GM23248 (cell line): Measurements from ENCODE around the gene MTREX. TPM values are rescaled to one million over a fixed set of nuclear protein-coding genes. Genes with fewer than 3 reads are reported as not detected.

Experiments
- DNase-seq: peaks from one replicate; pipeline ENCODE4 v3.0.0-alpha.2; 2015
- H2AFZ ChIP-seq: fragments of 200-600 bp; sonication (generic); 2 replicates; pipeline ENCODE4 v1.6.1; 2016; ENCODE audit warnings: antibody characterized with exemption
- H3F3A ChIP-seq: fragments of 200-600 bp; sonication (generic); 2 replicates; pipeline ENCODE4 v1.6.1; 2016; ENCODE audit warnings: mild to moderate bottlenecking, antibody characterized with exemption, mixed run types; ENCODE audit not compliant: insufficient read depth
- H3K27ac ChIP-seq: fragments of 200-600 bp; sonication (generic); 2 replicates; pipeline ENCODE4 v1.5.1; 2016; ENCODE audit warnings: mild to moderate bottlenecking
- H3K27me3 ChIP-seq: fragments of 200-600 bp; sonication (generic); replicated peaks from 2 replicates; pipeline ENCODE4 v1.6.1; 2016; ENCODE audit warnings: mild to moderate bottlenecking; ENCODE audit not compliant: insufficient read depth
- H3K36me3 ChIP-seq: fragments of 200-600 bp; sonication (generic); 2 replicates; pipeline ENCODE4 v1.6.1; 2016; ENCODE audit warnings: low read depth, mild to moderate bottlenecking
- H3K4me1 ChIP-seq: fragments of 200-600 bp; sonication (generic); 2 replicates; pipeline ENCODE4 v1.6.1; 2016; ENCODE audit warnings: mild to moderate bottlenecking; ENCODE audit not compliant: insufficient read depth
- H3K4me2 ChIP-seq: fragments of 200-600 bp; sonication (generic); one replicate; pipeline ENCODE4 v1.6.1; 2016; ENCODE audit warnings: mild to moderate bottlenecking; ENCODE audit not compliant: unreplicated experiment
- H3K4me3 ChIP-seq: fragments of 200-600 bp; sonication (generic); 2 replicates; pipeline ENCODE4 v1.5.1; 2016; ENCODE audit warnings: mild to moderate bottlenecking
- H3K79me2 ChIP-seq: fragments of 200-600 bp; sonication (generic); 2 replicates; pipeline ENCODE4 v1.6.1; 2016; ENCODE audit warnings: mild to moderate bottlenecking; ENCODE audit not compliant: insufficient read depth
- H3K9ac ChIP-seq: fragments of 200-600 bp; sonication (generic); 2 replicates; pipeline ENCODE4 v1.6.1; 2016; ENCODE audit warnings: mild to moderate bottlenecking
- H3K9me2 ChIP-seq: fragments of 200-600 bp; sonication (generic); 2 replicates; pipeline ENCODE4 v1.6.1; 2016; ENCODE audit warnings: mixed run types, mild to moderate bottlenecking, moderate library complexity; ENCODE audit not compliant: insufficient read depth
- H3K9me3 ChIP-seq: fragments of 200-600 bp; sonication (generic); one replicate; pipeline ENCODE4 v1.6.1; 2017; ENCODE audit warnings: low read depth
- H4K20me1 ChIP-seq: fragments of 200-600 bp; sonication (generic); 2 replicates; pipeline ENCODE4 v1.6.0; 2016; ENCODE audit not compliant: insufficient read depth
- EZH2 ChIP-seq: fragments of 200-600 bp; sonication (generic); IDR thresholded peaks from 2 replicates; pipeline ENCODE4 v1.6.1; 2018; ENCODE audit warnings: antibody characterized with exemption, mild to moderate bottlenecking; ENCODE audit not compliant: insufficient read depth, poor library complexity, severe bottlenecking
- EZH2phosphoT487 ChIP-seq: fragments of 200-600 bp; sonication (generic); IDR thresholded peaks from 2 replicates; pipeline ENCODE4 v1.6.1; 2018; ENCODE audit warnings: antibody characterized with exemption, moderate library complexity, mild to moderate bottlenecking, low read depth; ENCODE audit not compliant: insufficient read depth
- WGBS, 2 experiments: methylation state at CpG; one replicate each; pipeline ENCODE4 v1.1.6; 2015 to 2017; ENCODE audit warnings: low lambda C conversion rate in 2 of 2, low coverage in 1 of 2; ENCODE audit errors: missing lambda C conversion rate in 2 of 2; 5-methylcytosine and 5-hydroxymethylcytosine counted together
- in situ Hi-C: fragments of 300-500 bp; cut with MboI; formaldehyde crosslinking; loops from 2 replicates; pipeline ENCODE4 v1.15.0; 2020
- polyA plus RNA-seq: library from polyadenylated mRNA; unstranded; fragments of >200 nt; fragmentation: Nextera tagmentation; extraction: Ambion mirVana; gene quantifications from 2 replicates; pipeline ENCODE4 v1.2.1, GENCODE V29; 2016
- total RNA-seq: library from RNA; depleted of rRNA; stranded (reverse); fragments of >200 nt; shearing (Covaris generic); gene quantifications from 2 replicates; pipeline ENCODE4 v1.2.3, GENCODE V29; 2014

The MTREX gene
- total and polyA plus RNA-seq, 2 experiments from 2014 or later = 26.4 to 41.4 TPM

DNA sequence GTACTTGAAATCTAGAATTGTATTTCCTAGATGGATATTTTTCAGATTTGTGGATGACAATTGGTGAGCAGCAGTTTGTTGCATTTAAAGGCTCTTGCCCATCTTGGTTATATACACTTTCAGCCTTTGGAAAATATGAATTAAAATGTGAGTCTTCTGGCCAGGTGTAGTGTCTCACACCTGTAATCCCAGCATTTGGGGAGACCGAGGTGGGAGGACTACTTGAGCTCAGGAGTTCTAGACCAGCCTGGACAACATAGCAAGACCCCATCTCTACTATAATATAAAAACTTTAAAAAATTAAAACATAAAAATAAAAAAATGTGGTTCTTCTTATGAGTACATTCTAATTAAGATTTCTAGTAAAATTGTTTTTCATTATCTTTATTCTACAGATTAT, 102.0 kb downstream of the MTREX start:
- no peak overlapping the region for H2AFZ ChIP-seq
- H3K4me1 ChIP-seq = peaks cover 10% of the 10 kb centered on the region; the same call in 1 of the 2 replicates
- WGBS, 2 experiments = 93 to 96% methylated on average over 1 of the region's 1 CpG
- H3K36me3 ChIP-seq = peaks cover 14% of the 10 kb centered on the region; the same call in 1 of the 2 replicates
- no peak overlapping the region for H3K27ac ChIP-seq
- H3K4me3 ChIP-seq = no peak overlapping the region
- H3K27me3 ChIP-seq = no peaks in the 10 kb centered on the region
- no peaks in the 10 kb centered on the region for H3K9me3 ChIP-seq
- no peak overlapping the region for H3K9ac ChIP-seq
- in situ Hi-C loops = loop anchor here (25.0 kb wide), 1 partner anchor 278 kb away; no protein-coding TSS in a partner anchor
- no peaks in the 10 kb centered on the region for H4K20me1 ChIP-seq
- no peaks in the 10 kb centered on the region for H3K79me2 ChIP-seq
- H3F3A ChIP-seq = 0 out of 2 replicates have a peak, but pooled peaks cover 4% of the 10 kb centered on the region
- no peaks in the 10 kb centered on the region for H3K9me2 ChIP-seq
- DNase-seq = no peak
- TF ChIP-seq EZH2phosphoT487 (no peak), EZH2 (no peak)
- no peak overlapping the region for H3K4me2 ChIP-seq

DNA sequence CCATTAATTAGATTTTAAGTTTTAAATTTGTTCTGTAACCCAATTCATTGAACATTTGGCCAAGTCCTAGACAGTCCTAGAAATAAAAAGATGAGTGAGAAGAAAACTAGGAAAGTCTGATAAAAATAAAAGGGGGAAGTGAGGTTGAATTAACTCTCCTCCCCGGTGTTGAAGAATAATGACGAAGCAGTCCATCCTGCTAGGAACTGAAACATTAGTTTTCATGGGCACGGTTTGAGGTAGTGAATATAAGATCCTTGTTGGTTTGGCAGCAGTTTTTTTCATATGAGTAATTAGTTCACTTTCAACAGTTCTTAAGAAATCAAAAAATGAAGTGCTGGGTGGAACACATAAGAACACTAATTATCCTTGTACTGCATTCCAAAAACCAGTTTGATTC, 103.1 kb downstream of the MTREX start:
- in situ Hi-C loops = loop anchor here (25.0 kb wide), 1 partner anchor 276 kb away; no protein-coding TSS in a partner anchor
- peaks cover 8% of the 10 kb centered on the region; the same call in 1 of the 2 replicates for H3F3A ChIP-seq
- no peak overlapping the region for H3K4me2 ChIP-seq
- H3K4me1 ChIP-seq = peaks cover 21% of the 10 kb centered on the region
- H3K36me3 ChIP-seq = peaks cover 7% of the 10 kb centered on the region; the same call in 1 of the 2 replicates
- no peak overlapping the region for H3K4me3 ChIP-seq
- H3K79me2 ChIP-seq = no peaks in the 10 kb centered on the region
- H3K9me2 ChIP-seq = no peaks in the 10 kb centered on the region
- 24 to 26% methylated on average over 3 of the region's 3 CpGs for WGBS, 2 experiments
- H4K20me1 ChIP-seq = no peaks in the 10 kb centered on the region
- TF ChIP-seq EZH2 = no peak
- no peak for TF ChIP-seq EZH2phosphoT487
- no peak overlapping the region for H3K27ac ChIP-seq
- H3K9me3 ChIP-seq = no peaks in the 10 kb centered on the region
- H3K9ac ChIP-seq = no peak overlapping the region
- no peak overlapping the region for H2AFZ ChIP-seq
- H3K27me3 ChIP-seq = no peaks in the 10 kb centered on the region
- DNase-seq = peak; percentile 30

DNA sequence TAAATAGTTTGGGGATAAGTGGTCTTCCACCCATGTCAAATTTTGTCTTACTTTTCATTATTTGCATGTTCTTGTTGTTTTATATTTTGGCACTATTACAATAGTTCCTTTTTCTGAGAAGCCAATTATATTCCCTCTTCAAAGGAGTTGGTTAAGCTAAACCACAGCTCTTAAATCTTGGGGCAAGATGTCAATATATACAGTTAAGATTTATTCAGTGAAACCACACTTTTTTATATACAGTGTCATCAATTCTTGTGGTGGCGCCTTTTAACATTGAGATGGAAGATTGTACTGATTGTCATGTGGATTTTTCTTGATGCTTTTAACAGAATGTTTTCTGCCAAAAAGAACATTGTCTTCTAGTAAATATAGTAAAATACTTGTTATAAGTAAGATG, 104.1 kb downstream of the MTREX start:
- WGBS, 2 experiments = 97 to 98% methylated on average over 1 of the region's 1 CpG
- no peaks in the 10 kb centered on the region for H3K27me3 ChIP-seq
- H3K79me2 ChIP-seq = no peaks in the 10 kb centered on the region
- no peak overlapping the region for H2AFZ ChIP-seq
- H3K4me1 ChIP-seq = peaks cover 31% of the 10 kb centered on the region
- TF ChIP-seq EZH2phosphoT487 (no peak), EZH2 (no peak)
- H3K36me3 ChIP-seq = no peaks in the 10 kb centered on the region; the same call in 1 of the 2 replicates
- no peak overlapping the region for H3K9ac ChIP-seq
- H4K20me1 ChIP-seq = no peaks in the 10 kb centered on the region
- no peak overlapping the region for H3K4me3 ChIP-seq
- in situ Hi-C loops = loop anchor here (25.0 kb wide), 1 partner anchor 275 kb away; no protein-coding TSS in a partner anchor
- H3K4me2 ChIP-seq = no peak overlapping the region
- no peak overlapping the region for H3K27ac ChIP-seq
- no peak for DNase-seq
- H3F3A ChIP-seq = peaks cover 10% of the 10 kb centered on the region
- H3K9me2 ChIP-seq = no peaks in the 10 kb centered on the region
- H3K9me3 ChIP-seq = no peaks in the 10 kb centered on the region

DNA sequence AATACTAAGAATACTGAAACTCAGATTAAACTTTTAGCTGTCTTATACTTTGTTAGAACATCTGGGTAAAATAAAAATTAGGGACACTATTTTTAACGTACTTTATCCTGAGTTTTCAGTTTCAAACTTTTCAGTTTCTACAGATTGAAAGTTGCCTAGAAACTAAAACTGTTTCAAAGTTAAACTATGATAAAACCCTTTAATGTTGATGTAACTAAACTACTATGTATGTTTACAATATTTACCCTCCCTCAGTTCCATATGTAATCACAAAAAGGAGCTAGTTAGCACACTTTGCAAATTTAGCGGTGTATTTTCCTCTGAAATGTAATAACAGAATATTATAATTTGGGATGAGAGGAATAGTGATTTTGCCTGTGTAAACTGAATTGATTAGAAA, 105.9 kb downstream of the MTREX start:
- H3K79me2 ChIP-seq = no peaks in the 10 kb centered on the region
- H2AFZ ChIP-seq = no peak overlapping the region
- TF ChIP-seq EZH2phosphoT487 (no peak), EZH2 (no peak)
- no peak overlapping the region for H3K9ac ChIP-seq
- H4K20me1 ChIP-seq = no peaks in the 10 kb centered on the region
- H3K27ac ChIP-seq = no peak overlapping the region
- H3K36me3 ChIP-seq = no peaks in the 10 kb centered on the region
- in situ Hi-C loops = loop anchor here (25.0 kb wide), 1 partner anchor 274 kb away; no protein-coding TSS in a partner anchor
- WGBS, 2 experiments = 67 to 68% methylated on average over 2 of the region's 2 CpGs
- no peak overlapping the region for H3K4me2 ChIP-seq
- H3K4me1 ChIP-seq = peaks cover 40% of the 10 kb centered on the region
- no peaks in the 10 kb centered on the region for H3K9me3 ChIP-seq
- H3K4me3 ChIP-seq = no peak overlapping the region
- H3K9me2 ChIP-seq = no peaks in the 10 kb centered on the region
- peaks cover 16% of the 10 kb centered on the region for H3F3A ChIP-seq
- DNase-seq = no peak
- no peaks in the 10 kb centered on the region for H3K27me3 ChIP-seq
